HFF-Myc (cell line): ENCODE results near the gene PTDSS2.

Experiments
- DNase-seq: peaks from one replicate; pipeline ENCODE4 v3.0.0-alpha.2; 2011; ENCODE audit warnings: low read depth; ENCODE audit errors: extremely low read depth
- H3K4me3 ChIP-seq: replicated peaks from 2 replicates; pipeline ENCODE4 v1.5.1; 2011; ENCODE audit warnings: low read depth, mild to moderate bottlenecking, control low read depth, low read length
- CTCF ChIP-seq: IDR thresholded peaks from 2 replicates; pipeline ENCODE4 v1.5.1; 2012; ENCODE audit warnings: mild to moderate bottlenecking, low read depth, low read length, control low read depth; ENCODE audit errors: missing control alignments

PTDSS2 gene

GRCh38 chr11:473415-473814 lies 23.3 kb downstream of the PTDSS2 start:
- DNase-seq = no peak
- no peak for TF ChIP-seq CTCF
- no peak overlapping the region for H3K4me3 ChIP-seq

- DNase-seq = no peak
- no peak overlapping the region for H3K4me3 ChIP-seq
- no peak for TF ChIP-seq CTCF
Observed at GRCh38 chr11:473962-474785, 24.1 kb downstream of the PTDSS2 start.

GRCh38 chr11:474914-475506 lies 24.9 kb downstream of the PTDSS2 start:
- no peak for TF ChIP-seq CTCF
- no peak for DNase-seq
- H3K4me3 ChIP-seq = no peak overlapping the region

- TF ChIP-seq CTCF = no peak
Observed at GRCh38 chr11:475941-476340, 25.9 kb downstream of the PTDSS2 start.

GRCh38 chr11:476416-476815 lies 26.3 kb downstream of the PTDSS2 start:
- TF ChIP-seq CTCF = no peak
- H3K4me3 ChIP-seq = no peak overlapping the region
- DNase-seq = no peak

More at GRCh38 chr11:475941-476340, 25.9 kb downstream of the PTDSS2 start:
- H3K4me3 ChIP-seq = no peak overlapping the region
- no peak for DNase-seq

- TF ChIP-seq CTCF = no peak
- DNase-seq = no peak
- H3K4me3 ChIP-seq = no peak overlapping the region
Observed at GRCh38 chr11:477052-477715, 27.1 kb downstream of the PTDSS2 start.
